ENCODE data around the gene NSMF. TPM values are rescaled to one million over a fixed set of nuclear protein-coding genes. Genes with fewer than 3 reads are reported as not detected.

Gene NSMF
- total and polyA plus RNA-seq, 2 of the 8 experiments (the other 6 are each of a cell fraction or from before 2014, with no cell fraction given): 56.7 to 65.1 TPM

DNA sequence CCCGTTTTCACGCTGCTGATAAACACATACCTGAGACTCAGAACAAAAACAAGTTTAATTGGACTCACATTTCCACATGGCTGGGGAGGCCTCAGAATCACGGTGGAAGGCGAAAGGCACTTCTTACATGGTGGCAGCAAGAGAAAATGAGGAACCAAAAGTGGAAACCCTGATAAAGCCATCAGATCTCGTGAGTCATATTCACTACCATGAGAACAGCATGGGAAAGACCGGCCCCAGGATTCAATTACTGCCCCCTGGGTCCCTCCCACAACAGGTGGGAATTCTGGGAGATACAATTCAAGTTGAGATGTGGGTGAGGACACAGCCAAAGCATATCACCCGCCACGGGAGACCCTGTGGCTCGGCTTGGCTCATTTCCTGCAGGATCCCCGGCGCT is 56.4 kb downstream of the NSMF start:
- H3K56ac ChIP-seq (replicated peaks; ENCODE audit: insufficient read length, low read depth, low read length): no peak overlapping the region
- peaks cover 0 to 6% of the 10 kb centered on the region in 2 experiments for H4K20me1 ChIP-seq (replicated peaks in 1 of 2; ENCODE audit: control insufficient read depth in 1 of 2, insufficient read depth in 2 of 2, low read length in 2 of 2)
- H2BK20ac ChIP-seq (ENCODE audit: low read length): no peak overlapping the region
- no peak overlapping the region for H3K27ac ChIP-seq (ENCODE audit: low read depth, low read length)
- H3K18ac ChIP-seq (ENCODE audit: extremely low read depth, low read length): no peak overlapping the region
- DNase-seq (ENCODE audit: low read depth in 1 of 2, low spot score in 2 of 2): no peak
- peaks cover 6% of the 10 kb centered on the region; the same call in 1 of the 2 replicates for H3K23me2 ChIP-seq (ENCODE audit: low read depth, low read length)
- no peak overlapping the region for H2BK15ac ChIP-seq (ENCODE audit: low read length)
- H3K23ac ChIP-seq (ENCODE audit: insufficient read length): no peak overlapping the region
- H3K4me2 ChIP-seq (ENCODE audit: insufficient read depth in 1 of 2, low read depth in 2 of 2, low read length in 2 of 2): no peak overlapping the region
- H3K4me1 ChIP-seq (replicated peaks in 1 of 4; ENCODE audit: control insufficient read depth in 3 of 4, insufficient read depth in 4 of 4, low read length in 3 of 4): peaks cover 0 to 4% (median 2%) of the 10 kb centered on the region in 4 experiments; a peak in 4 of 7 replicates
- H3K9ac ChIP-seq (replicated peaks in 1 of 4; ENCODE audit: extremely low read depth in 1 of 4, low read depth in 3 of 4, low read length in 3 of 4): no peak overlapping the region
- peaks cover 0 to 3% (median under 1%) of the 10 kb centered on the region in 4 experiments; a peak in 2 of 7 replicates for H3K27me3 ChIP-seq (replicated peaks in 1 of 4; ENCODE audit: control insufficient read depth in 3 of 4, extremely low read depth in 1 of 4, insufficient read depth in 3 of 4, low read length in 3 of 4)
- H3K9me3 ChIP-seq (ENCODE audit: insufficient read depth in 2 of 2, low read depth in 1 of 2, low read length in 1 of 2): no peaks in the 10 kb centered on the region; a peak in 1 of 4 replicates
- no peak overlapping the region for H2AK5ac ChIP-seq (ENCODE audit: low read depth, low read length)
- no peak overlapping the region for H2BK5ac ChIP-seq (ENCODE audit: low read depth, low read length)
- no peak overlapping the region for H3K4ac ChIP-seq (replicated peaks; ENCODE audit: insufficient read length, low read depth, low read length)
- ChIA-PET CTCF (ENCODE audit: partially characterized antibody) (interaction anchor here (1.4 kb wide), 1 partner anchor 99 kb away, joined by 4 read pairs; no protein-coding TSS in a partner anchor), POLR2A (ENCODE audit: partially characterized antibody) (interaction anchor here (0.8 kb wide), 1 partner anchor 10 kb away, joined by 3 read pairs; no protein-coding TSS in a partner anchor)
- H2BK120ac ChIP-seq (replicated peaks; ENCODE audit: low read depth, low read length): no peak overlapping the region
- H2AFZ ChIP-seq (ENCODE audit: low read length): no peak overlapping the region
- H3K36me3 ChIP-seq (ENCODE audit: control insufficient read depth in 2 of 4, insufficient read depth in 4 of 4, low read length in 3 of 4): no peaks in the 10 kb centered on the region
- FAIRE-seq: no peak
- WGBS, 2 experiments (ENCODE audit: extremely low coverage in 1 of 2, insufficient coverage in 1 of 2, insufficient read length in 1 of 2, insufficient replicate concordance in 2 of 2, low coverage in 1 of 2, low lambda C conversion rate in 2 of 2, missing lambda C conversion rate in 1 of 2): 94% methylated on average over 10 of the region's 11 CpGs; no CpG with 5 or more reads in 1 of the 2 experiments
- no peak overlapping the region for H4K8ac ChIP-seq (ENCODE audit: extremely low read depth, insufficient read depth, low read length)
- H3K79me2 ChIP-seq (ENCODE audit: control insufficient read depth in 1 of 2, insufficient read depth in 2 of 2, low read length in 2 of 2): no peaks in the 10 kb centered on the region
- H4K5ac ChIP-seq (ENCODE audit: insufficient read length, low read depth, low read length): no peak overlapping the region
- no peak overlapping the region for H4K91ac ChIP-seq (replicated peaks; ENCODE audit: insufficient read length, low read length)
- no peak overlapping the region for H2BK12ac ChIP-seq (ENCODE audit: low read depth, low read length)
- H3K4me3 ChIP-seq (ENCODE audit: extremely low read depth in 1 of 4, insufficient read depth in 2 of 4, low read depth in 3 of 4, low read length in 4 of 4): no peak overlapping the region
- H3K79me1 ChIP-seq (ENCODE audit: low read depth, low read length): 0 out of 2 replicates have a peak, but pooled peaks cover 2% of the 10 kb centered on the region
- no peak overlapping the region for H3K14ac ChIP-seq (ENCODE audit: insufficient read length)
- no peak for TF ChIP-seq CBX5 (IDR thresholded peaks at IDR 0.05; ENCODE audit: low read depth, low read length)
- no peak for TF ChIP-seq NRF1 (IDR thresholded peaks at IDR 0.05; ENCODE audit: low read depth, low read length)
- no peak for TF ChIP-seq GTF2F1 (IDR thresholded peaks at IDR 0.05; ENCODE audit: borderline replicate concordance, low read depth, low read length)
- no peak for TF ChIP-seq KDM5A (IDR thresholded peaks at IDR 0.05; ENCODE audit: low read length)
- TF ChIP-seq RFX5 (IDR thresholded peaks at IDR 0.05; ENCODE audit: borderline replicate concordance, low read depth, low read length): no peak
- no peak for TF ChIP-seq FOSL1 (IDR thresholded peaks at IDR 0.05; ENCODE audit: insufficient read depth, low read depth, low read length)
- TF ChIP-seq, protein P1, sequence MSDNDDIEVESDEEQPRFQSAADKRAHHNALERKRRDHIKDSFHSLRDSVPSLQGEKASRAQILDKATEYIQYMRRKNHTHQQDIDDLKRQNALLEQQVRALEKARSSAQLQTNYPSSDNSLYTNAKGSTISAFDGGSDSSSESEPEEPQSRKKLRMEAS (IDR thresholded peaks at IDR 0.05): no peak
- TF ChIP-seq ZNF274 (IDR thresholded peaks at IDR 0.05; ENCODE audit: borderline replicate concordance, extremely low read depth, low read length): no peak
- no peak for TF ChIP-seq SP2 (IDR thresholded peaks at IDR 0.05; ENCODE audit: low read length)
- TF ChIP-seq TBP (IDR thresholded peaks at IDR 0.05; ENCODE audit: low read depth, low read length): no peak
- TF ChIP-seq YY1 (IDR thresholded peaks at IDR 0.05; ENCODE audit: low read depth, low read length): no peak
- TF ChIP-seq SUZ12 (IDR thresholded peaks at IDR 0.05; ENCODE audit: low read length): no peak

Data from H1 (cell line).